H9 (cell line): ENCODE data around the gene GPC1. TPM values are rescaled to one million over a fixed set of nuclear protein-coding genes. Genes with fewer than 3 reads are reported as not detected.
A peak's percentile ranks its signal among the peaks of the same experiment; 100 is the strongest.

ENCODE experiments used
- DNase-seq: peaks from one replicate; pipeline ENCODE4 v3.0.0-alpha.2; 2017
- H2AFZ ChIP-seq: one replicate; pipeline ENCODE4 v1.6.1; 2013; ENCODE audit warnings: mild to moderate bottlenecking, low read length, control low read depth, moderate library complexity
- H2AK5ac ChIP-seq: 2 replicates; pipeline ENCODE4 v1.6.1; 2013; ENCODE audit warnings: low read length, control low read depth, mixed read lengths; ENCODE audit not compliant: insufficient read length
- H2BK120ac ChIP-seq: one replicate; pipeline ENCODE4 v1.6.1; 2013; ENCODE audit warnings: low read depth, mild to moderate bottlenecking, low read length, control low read depth, inconsistent platforms; ENCODE audit not compliant: poor library complexity, severe bottlenecking
- H2BK12ac ChIP-seq: 2 replicates; pipeline ENCODE4 v1.6.1; 2013; ENCODE audit warnings: low read length, control low read depth, mixed read lengths, low read depth; ENCODE audit not compliant: insufficient read length
- H2BK15ac ChIP-seq: 2 replicates; pipeline ENCODE4 v1.6.1; 2013; ENCODE audit warnings: low read depth, low read length, control low read depth
- H2BK20ac ChIP-seq: one replicate; pipeline ENCODE4 v1.6.1; 2013; ENCODE audit warnings: low read depth, mild to moderate bottlenecking, low read length, control low read depth, inconsistent platforms; ENCODE audit not compliant: poor library complexity, severe bottlenecking
- H2BK5ac ChIP-seq: 2 replicates; pipeline ENCODE4 v1.6.1; 2013; ENCODE audit warnings: low read length, control low read depth, mixed read lengths; ENCODE audit not compliant: insufficient read length
- H3K14ac ChIP-seq: 2 replicates; pipeline ENCODE4 v1.6.1; 2013; ENCODE audit warnings: low read length, control low read depth; ENCODE audit not compliant: insufficient read depth
- H3K18ac ChIP-seq: 2 replicates; pipeline ENCODE4 v1.6.1; 2013; ENCODE audit warnings: low read depth, mild to moderate bottlenecking, mixed read lengths, low read length, control low read depth; ENCODE audit not compliant: insufficient read length
- H3K23ac ChIP-seq: 2 replicates; pipeline ENCODE4 v1.6.1; 2013; ENCODE audit warnings: low read length, control low read depth, mixed read lengths, low read depth; ENCODE audit not compliant: insufficient read length
- H3K23me2 ChIP-seq: 2 replicates; pipeline ENCODE4 v1.6.1; 2013; ENCODE audit warnings: low read depth, mild to moderate bottlenecking, mixed read lengths, low read length, control low read depth; ENCODE audit not compliant: insufficient read length, poor library complexity, severe bottlenecking
- H3K27ac ChIP-seq: 2 replicates; pipeline ENCODE4 v1.5.1; 2013; ENCODE audit warnings: low read length, control low read depth, mixed read lengths, low read depth; ENCODE audit not compliant: insufficient read length
- H3K27me3 ChIP-seq: 2 replicates; pipeline ENCODE4 v1.6.1; 2013; ENCODE audit warnings: low read length, control low read depth, inconsistent platforms; ENCODE audit not compliant: insufficient read depth
- H3K4ac ChIP-seq: 2 replicates; pipeline ENCODE4 v1.6.1; 2013; ENCODE audit warnings: low read depth, mild to moderate bottlenecking, control low read depth, inconsistent platforms, low read length, moderate library complexity
- H3K4me1 ChIP-seq: 2 replicates; pipeline ENCODE4 v1.6.1; 2013; ENCODE audit warnings: low read length, control low read depth, inconsistent platforms; ENCODE audit not compliant: insufficient read depth
- H3K4me2 ChIP-seq: 2 replicates; pipeline ENCODE4 v1.6.1; 2013; ENCODE audit warnings: low read length, control low read depth, mixed read lengths; ENCODE audit not compliant: insufficient read length, insufficient read depth
- H3K56ac ChIP-seq: 2 replicates; pipeline ENCODE4 v1.6.1; 2013; ENCODE audit warnings: low read depth, mild to moderate bottlenecking, mixed read lengths, low read length, control low read depth; ENCODE audit not compliant: insufficient read length
- H3K79me1 ChIP-seq: 2 replicates; pipeline ENCODE4 v1.6.1; 2013; ENCODE audit warnings: low read depth, mild to moderate bottlenecking, moderate library complexity, low read length, control low read depth, inconsistent platforms; ENCODE audit not compliant: insufficient read depth, poor library complexity, severe bottlenecking
- H3K79me2 ChIP-seq: 2 replicates; pipeline ENCODE4 v1.6.1; 2013; ENCODE audit warnings: low read length, control low read depth, inconsistent platforms; ENCODE audit not compliant: insufficient read depth
- H3K9ac ChIP-seq: 2 replicates; pipeline ENCODE4 v1.6.1; 2013; ENCODE audit warnings: low read length, control low read depth, mixed read lengths; ENCODE audit not compliant: insufficient read length; ENCODE audit errors: extremely low read depth
- H3K9me3 ChIP-seq: one replicate; pipeline ENCODE4 v1.6.1; 2013; ENCODE audit warnings: low read depth, low read length, inconsistent platforms; ENCODE audit not compliant: control insufficient read depth
- H3T11ph ChIP-seq: one replicate; pipeline ENCODE4 v1.6.1; 2013; ENCODE audit warnings: mild to moderate bottlenecking, low read length, control low read depth, inconsistent platforms
- H4K20me1 ChIP-seq: one replicate; pipeline ENCODE4 v1.6.1; 2013; ENCODE audit not compliant: control insufficient read depth, insufficient read length, insufficient read depth
- H4K5ac ChIP-seq: 2 replicates; pipeline ENCODE4 v1.6.1; 2013; ENCODE audit warnings: low read depth, mild to moderate bottlenecking, mixed read lengths, low read length, control low read depth; ENCODE audit not compliant: insufficient read length
- H4K8ac ChIP-seq: replicated peaks from 2 replicates; pipeline ENCODE4 v1.6.1; 2013; ENCODE audit warnings: low read length, control low read depth, mixed read lengths, low read depth; ENCODE audit not compliant: insufficient read length
- H4K91ac ChIP-seq: 2 replicates; pipeline ENCODE4 v1.6.1; 2013; ENCODE audit warnings: low read depth, mild to moderate bottlenecking, moderate library complexity, mixed read lengths, low read length, control low read depth; ENCODE audit not compliant: insufficient read length
- H3K27ac Mint-ChIP-seq, 3 experiments: 2 replicates in 2 of 3; 3 replicates in 1 of 3; pipeline ENCODE4 v1.8.0; 2020 to 2021; ENCODE audit warnings: mixed read lengths in 3 of 3, mild to moderate bottlenecking in 1 of 3, moderate library complexity in 1 of 3
- H3K27me3 Mint-ChIP-seq: 2 replicates; pipeline ENCODE4 v1.8.0; 2021; ENCODE audit warnings: low read depth, mild to moderate bottlenecking, moderate library complexity, mixed read lengths
- H3K36me3 Mint-ChIP-seq, 3 experiments: 2 replicates in 2 of 3; 3 replicates in 1 of 3; pipeline ENCODE4 v1.8.0; 2020 to 2021; ENCODE audit warnings: low read depth in 3 of 3, mixed read lengths in 3 of 3; ENCODE audit not compliant: insufficient read depth in 1 of 3
- H3K4me1 Mint-ChIP-seq, 2 experiments: 2 replicates each; pipeline ENCODE4 v1.8.0; 2020; ENCODE audit warnings: mixed read lengths in 2 of 2
- H3K4me3 Mint-ChIP-seq, 2 experiments: 2 replicates in 1 of 2; 3 replicates in 1 of 2; pipeline ENCODE4 v1.8.0; 2020 to 2021; ENCODE audit warnings: mild to moderate bottlenecking in 2 of 2, mixed read lengths in 2 of 2, moderate library complexity in 1 of 2
- H3K9me3 Mint-ChIP-seq, 2 experiments: 2 replicates in 1 of 2; 3 replicates in 1 of 2; pipeline ENCODE4 v1.8.0; 2020; ENCODE audit warnings: mild to moderate bottlenecking in 2 of 2, mixed read lengths in 2 of 2, moderate library complexity in 1 of 2
- CTCF ChIP-seq: fragments of 200-600 bp; sonication (generic); conservative IDR thresholded peaks from 3 replicates; pipeline ENCODE4 v1.8.0; 2021; ENCODE audit warnings: antibody characterized with exemption, mild to moderate bottlenecking
- WGBS: extraction: QIAGEN DNeasy Blood & Tissue Kit; methylation state at CpG from one replicate; pipeline ENCODE4 v1.1.7; 2013; ENCODE audit warnings: missing lambda C conversion rate, low lambda C conversion rate, mixed read lengths; ENCODE audit not compliant: insufficient read length; ENCODE audit errors: extremely low coverage; 5-methylcytosine and 5-hydroxymethylcytosine counted together
- total RNA-seq: library from RNA; stranded (reverse); gene quantifications from 2 replicates; pipeline ENCODE4 v1.2.1, GENCODE V29; 2021

Gene GPC1
- total RNA-seq, 1 experiment from 2014 or later, result 39.4 TPM

DNA sequence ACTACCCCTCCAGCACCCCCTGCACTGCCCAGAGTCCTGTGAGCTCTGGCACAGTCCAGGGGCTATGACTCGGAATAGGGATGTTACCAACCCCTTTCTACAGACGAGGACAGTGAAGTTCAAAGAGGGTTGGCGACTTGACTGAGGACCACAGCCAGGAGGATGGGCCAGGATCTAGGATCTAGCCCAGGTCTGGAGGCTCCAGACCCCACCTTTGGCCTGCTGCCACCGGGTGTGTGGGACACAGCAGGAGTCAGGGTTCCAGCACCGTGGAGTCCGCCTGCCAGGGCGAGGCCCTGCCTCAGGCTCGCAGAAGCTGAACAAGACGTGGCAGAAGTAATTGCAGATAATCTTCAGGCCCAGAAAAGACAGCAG, 37.9 kb upstream of the GPC1 start:
- Histone ChIP-seq H3K4me2 (no peak overlapping the region), H4K20me1 (no peaks in the 10 kb centered on the region), H3T11ph (no peak overlapping the region), H3K18ac (no peak overlapping the region), H2BK12ac (no peak overlapping the region), H3K9ac (no peak overlapping the region), H2BK15ac (no peak overlapping the region), H3K23ac (no peak overlapping the region), H3K23me2 (no peaks in the 10 kb centered on the region), H2BK120ac (no peak overlapping the region), H2AFZ (no peak overlapping the region), H3K79me2 (no peaks in the 10 kb centered on the region), H3K79me1 (no peaks in the 10 kb centered on the region), H4K91ac (no peak overlapping the region), H3K14ac (no peak overlapping the region), H2BK20ac (no peak overlapping the region), H3K27me3 (no peaks in the 10 kb centered on the region), H2AK5ac (no peak overlapping the region), H3K4me1 (no peaks in the 10 kb centered on the region), H3K56ac (no peak overlapping the region), H3K27ac (no peak overlapping the region), H4K5ac (no peak overlapping the region), H3K4ac (no peak overlapping the region), H3K9me3 (no peaks in the 10 kb centered on the region), H2BK5ac (no peak overlapping the region), H4K8ac (no peak overlapping the region)
- peaks cover 4% of the 10 kb centered on the region for H3K27me3 Mint-ChIP-seq
- no peaks in the 10 kb centered on the region for H3K36me3 Mint-ChIP-seq
- no peak for TF ChIP-seq CTCF
- peaks cover 7 to 10% of the 10 kb centered on the region in 2 experiments for H3K4me1 Mint-ChIP-seq
- no CpG with 5 or more reads among the region's 9 CpGs for WGBS
- no peak overlapping the region for H3K27ac Mint-ChIP-seq
- DNase-seq, result peak; percentile 21
- no peaks in the 10 kb centered on the region; a peak in 1 of 5 replicates for H3K9me3 Mint-ChIP-seq
- H3K4me3 Mint-ChIP-seq, result no peak overlapping the region
